ENCODE data around the gene ARRDC1.
"Not testable (repeated sequence)": the region's sequence is repeated elsewhere in the genome, so short reads cannot be mapped to it uniquely, and the experiment has no call there.

ARRDC1 gene, protein sequence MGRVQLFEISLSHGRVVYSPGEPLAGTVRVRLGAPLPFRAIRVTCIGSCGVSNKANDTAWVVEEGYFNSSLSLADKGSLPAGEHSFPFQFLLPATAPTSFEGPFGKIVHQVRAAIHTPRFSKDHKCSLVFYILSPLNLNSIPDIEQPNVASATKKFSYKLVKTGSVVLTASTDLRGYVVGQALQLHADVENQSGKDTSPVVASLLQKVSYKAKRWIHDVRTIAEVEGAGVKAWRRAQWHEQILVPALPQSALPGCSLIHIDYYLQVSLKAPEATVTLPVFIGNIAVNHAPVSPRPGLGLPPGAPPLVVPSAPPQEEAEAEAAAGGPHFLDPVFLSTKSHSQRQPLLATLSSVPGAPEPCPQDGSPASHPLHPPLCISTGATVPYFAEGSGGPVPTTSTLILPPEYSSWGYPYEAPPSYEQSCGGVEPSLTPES

DNA sequence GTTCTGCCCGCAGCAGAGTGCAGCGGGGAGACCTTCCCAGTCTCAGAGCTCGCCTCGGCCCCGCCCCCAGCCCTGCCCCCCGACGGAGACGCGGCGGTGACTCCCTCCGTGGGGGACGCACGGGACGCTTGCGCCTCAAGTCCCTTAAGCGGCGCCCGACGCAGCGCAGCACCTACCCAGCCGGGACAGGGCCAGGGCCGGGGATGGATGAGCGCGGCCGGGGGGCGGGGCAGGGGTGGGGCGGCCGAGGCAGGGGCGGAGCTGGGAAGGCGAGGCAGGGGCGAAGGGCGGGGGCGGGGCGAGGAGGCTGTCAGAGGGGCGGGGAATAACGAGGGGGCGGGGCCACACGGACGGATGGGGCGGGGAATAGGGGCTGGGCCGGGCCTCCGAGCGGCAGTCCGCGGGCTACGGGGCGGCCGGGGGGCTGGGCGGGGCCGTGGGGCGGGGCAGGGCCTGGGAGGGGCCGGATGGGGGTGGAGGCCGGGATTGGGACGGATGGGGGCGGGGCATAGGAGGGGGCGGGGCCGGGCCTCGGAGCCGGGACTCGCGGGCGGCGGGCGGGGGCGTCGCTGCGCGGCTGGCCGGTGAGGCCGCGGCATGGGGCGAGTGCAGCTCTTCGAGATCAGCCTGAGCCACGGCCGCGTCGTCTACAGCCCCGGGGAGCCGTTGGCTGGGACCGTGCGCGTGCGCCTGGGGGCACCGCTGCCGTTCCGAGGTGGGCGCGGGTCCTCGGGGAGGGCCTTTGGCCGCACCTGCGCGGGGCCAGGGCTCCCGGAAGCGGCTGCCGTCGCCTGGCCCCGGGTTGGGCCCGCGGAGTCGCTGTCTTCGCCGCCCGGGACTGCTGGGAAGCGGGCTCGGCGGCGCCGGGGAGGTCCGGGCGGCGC is at the start of gene ARRDC1:
TSS of gene ARRDC1 (plus strand) at position 566 of the 884 bp plus-strand sequence. CDS start at position 598, 32 bp downstream.
- peak; percentile 94 for DNase-seq

DNA sequence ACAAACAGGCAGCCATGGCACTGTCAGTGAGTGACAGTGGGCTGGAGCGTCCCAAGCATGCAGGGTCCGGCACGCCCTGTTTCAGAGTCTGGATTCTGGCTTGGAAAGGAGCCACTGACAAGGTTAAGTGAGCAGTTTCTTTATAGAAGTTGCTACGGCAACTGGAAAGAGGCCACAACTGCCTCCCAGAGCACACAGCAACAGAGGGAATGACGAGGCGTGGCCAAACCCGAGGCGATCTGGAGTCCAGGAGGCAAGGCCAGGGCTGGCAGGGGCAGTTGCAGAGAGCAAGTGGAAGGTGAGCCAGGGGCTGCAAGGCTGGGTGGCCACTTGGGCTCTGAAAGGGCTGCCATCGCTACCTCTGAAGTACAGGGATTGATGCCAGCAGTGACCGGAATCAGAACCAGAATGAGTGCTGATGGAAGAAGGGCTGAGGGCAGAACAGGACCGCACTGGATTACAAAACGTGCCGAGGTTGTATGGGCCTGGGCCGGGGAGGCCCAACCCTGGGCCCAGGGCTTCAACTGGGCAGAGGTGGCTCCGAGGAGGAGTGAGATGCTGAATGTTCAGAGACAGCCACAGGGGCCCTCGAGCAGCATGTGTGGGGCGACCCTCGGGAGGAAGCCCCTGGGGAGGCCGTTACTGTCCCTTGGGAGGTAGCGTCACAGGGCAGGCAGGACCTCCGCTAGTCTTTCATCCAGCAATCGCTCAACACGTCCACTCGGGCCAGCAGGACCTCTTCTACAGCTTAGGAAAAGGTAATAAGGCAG is 49.2 kb upstream of the ARRDC1 start:
- DNase-seq, result no peak

DNA sequence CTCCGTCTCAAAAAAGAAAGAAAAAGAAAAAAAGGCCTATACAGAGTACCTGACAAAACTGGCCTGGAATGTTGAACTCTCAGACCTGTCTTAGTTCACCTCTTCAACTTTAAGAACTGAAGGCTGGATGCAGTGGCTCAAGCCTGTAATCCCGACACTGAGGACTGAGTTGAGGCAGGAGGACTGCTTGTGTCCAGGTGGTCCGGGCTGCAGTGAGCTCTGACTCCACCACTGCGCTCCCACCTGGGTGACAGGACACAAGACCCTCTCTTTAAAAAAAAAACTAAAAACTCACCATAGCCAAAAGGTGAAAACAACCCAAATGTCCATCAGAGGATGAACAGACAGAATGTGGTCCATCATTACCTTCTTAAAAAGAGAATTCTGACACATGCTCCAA is 47.4 kb upstream of the ARRDC1 start:
- no peak for DNase-seq

DNA sequence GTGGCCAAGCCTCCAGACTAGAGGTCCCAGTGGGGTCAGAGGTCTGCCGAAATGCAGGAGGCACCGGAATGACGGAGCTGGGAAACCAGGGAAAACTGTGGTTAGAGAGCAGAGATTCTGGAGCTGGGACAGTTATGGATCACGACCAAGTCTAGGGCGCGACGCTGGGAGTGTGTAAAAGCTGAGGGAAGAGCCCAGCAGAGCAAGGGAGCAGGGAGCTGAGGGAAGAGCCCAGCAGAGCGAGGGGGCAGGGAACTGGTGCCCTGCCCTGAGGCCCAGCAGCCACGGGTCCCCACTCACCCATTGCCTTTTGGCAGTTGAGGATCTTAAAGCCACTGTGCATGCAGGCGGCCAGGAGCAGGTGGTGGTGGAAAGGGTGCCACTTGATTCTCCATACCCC is 41.4 kb upstream of the ARRDC1 start:
- DNase-seq, result no peak

DNA sequence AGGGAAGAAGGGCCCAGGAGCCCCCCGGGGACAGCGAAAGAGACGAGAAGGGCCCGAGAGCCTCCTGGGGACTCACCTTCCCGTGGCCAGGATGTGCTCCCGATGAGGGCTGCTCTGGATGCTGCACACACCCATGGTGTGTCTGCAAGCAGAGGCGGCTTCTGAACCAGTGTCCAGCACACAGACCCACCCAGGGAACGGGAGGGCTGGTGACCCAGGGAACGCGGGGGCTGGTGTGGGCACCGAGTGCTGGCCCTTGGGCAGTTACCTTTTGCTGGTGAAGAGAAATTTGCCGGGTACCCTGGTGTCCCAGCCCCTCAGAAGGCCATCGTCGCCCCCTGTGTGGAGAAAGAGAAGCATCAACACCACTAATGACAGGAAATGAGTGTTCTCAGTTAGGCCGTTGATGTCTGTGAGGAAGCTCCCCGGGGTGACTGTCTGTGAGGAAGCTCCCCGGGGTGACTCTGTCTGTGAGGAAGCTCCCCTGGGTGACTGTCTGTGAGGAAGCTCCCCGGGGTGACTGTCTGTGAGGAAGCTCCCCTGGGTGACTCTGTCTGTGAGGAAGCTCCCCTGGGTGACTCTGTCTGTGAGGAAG is 40.6 kb upstream of the ARRDC1 start:
- DNase-seq, result no peak

DNA sequence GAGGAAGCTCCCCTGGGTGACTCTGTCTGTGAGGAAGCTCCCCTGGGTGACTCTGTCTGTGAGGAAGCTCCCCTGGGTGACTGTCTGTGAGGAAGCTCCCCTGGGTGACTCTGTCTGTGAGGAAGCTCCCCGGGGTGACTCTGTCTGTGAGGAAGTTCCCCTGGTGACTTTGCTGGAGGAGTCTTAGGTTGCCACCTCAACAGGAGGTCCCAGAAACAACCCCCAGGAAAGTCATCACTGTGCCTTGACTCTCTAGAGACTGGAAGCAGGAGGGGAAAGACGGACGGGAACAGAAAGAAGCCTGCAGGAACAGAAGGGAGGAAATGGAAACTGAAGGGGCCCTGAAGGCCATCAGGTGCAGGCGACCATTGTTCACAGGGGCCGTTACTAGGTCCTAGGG is 37.0 kb upstream of the ARRDC1 start:
- DNase-seq, result not testable (repeated sequence)

DNA sequence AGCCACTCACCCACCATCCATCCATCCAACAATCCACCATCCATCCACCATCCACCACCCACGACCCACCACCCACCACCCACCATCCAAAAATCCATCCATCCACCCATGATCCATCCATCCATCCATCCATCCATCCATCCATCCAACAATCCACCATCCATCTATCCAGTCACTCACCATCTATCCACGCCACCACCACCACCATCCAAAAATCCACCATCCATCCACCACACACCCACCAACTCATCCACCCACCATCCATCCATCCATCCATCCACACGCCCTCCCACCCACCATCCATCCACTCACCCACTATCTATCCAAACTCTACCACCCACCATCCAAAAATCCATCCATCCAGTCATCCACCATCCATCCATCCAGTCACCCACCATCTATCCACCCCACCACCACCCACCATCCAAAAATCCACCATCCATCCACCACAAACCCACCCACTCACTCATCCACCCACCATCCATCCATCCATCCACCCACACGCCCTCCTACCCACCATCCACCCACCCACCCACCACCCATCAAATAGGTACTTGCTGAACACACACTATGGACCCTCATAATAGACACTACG is 35.8 kb upstream of the ARRDC1 start:
- no peak for DNase-seq

DNA sequence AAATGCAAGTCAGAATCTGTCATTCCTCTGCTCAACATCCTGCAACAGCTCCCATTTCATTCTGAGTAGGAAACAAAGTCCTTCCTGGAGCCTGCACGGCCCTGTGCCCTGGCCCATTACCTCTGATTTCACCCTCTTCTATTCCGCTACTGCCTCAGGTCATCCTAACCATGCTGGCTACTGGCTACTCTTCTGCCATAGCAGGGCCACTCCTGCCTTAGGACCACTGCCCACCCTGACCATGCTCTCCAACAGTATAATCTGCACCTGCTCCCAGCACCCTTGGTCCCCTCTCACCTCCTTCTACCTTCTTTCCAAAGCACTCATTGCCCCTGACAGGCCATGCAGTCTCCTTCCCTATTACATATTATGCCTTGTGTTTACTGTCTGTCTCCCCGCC is 34.9 kb upstream of the ARRDC1 start:
- no peak for DNase-seq

DNA sequence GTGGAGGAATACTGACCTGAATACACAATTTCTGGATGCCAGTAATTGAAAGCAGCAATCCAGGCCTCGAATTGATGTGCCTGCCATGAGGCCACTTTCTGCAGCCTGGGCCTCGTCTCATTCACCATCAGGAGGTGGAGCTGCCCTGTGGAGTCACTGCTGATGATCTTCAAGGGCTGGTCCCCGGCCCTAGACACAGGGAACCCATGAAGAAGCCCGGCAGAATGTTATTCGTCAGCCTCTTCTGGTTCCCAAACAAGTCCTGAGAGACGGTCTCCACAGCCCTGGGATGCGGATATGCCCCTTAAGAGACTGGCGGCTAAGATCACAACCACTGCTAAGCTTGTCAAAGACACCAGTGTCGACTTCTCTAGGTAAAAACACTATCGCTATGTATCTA is 31.3 kb upstream of the ARRDC1 start:
- DNase-seq, result no peak

DNA sequence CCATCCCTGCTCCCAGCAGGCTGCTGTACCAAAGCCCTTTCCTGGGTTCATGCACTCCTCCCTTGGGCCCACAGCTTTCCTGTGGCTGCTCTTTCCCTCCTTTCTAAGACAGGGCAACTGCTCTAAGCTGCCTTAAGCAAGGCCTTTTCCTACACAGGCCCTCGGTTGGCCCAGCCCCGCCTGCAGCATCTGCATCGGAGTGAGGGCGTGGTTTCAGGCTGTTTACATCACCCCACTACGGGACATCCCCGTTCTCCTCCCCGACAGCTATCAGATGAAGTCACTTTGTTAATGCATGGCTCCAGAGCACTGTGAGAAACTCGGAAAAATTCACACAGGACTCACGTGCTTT is 30.1 kb upstream of the ARRDC1 start:
- peak; percentile 43 for DNase-seq

DNA sequence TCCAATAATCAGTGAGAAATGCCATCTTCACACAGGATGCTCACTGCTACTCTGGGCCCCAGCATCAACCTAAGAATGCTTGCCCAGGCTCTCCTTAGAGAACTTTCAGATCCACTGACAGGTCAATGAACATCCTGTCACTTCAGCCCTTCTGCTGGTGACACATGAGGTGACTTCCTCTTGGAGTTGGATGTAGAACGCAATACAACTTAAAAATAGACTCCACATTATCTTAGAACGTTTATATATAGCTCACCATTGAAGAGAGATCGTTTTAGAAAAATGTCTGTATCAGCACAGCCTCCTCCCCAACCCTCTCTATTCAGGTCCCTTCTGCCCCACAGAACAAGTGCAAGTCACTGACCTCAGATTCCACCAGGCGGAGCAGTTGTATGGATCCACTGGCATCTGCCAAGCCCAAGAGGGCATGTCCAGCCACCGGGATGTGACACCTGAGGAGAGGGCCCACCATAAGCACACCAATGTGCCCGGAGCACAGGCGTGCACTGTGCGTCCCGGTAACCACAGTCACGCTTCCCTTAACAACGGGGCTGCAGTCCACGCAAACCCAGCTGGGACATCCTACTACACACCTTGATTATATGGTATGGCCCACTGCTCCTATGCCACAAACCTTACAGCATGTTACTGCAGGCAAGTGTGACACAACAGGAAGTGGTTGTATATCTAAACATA is 29.6 kb upstream of the ARRDC1 start:
- DNase-seq, result peak; percentile 7

DNA sequence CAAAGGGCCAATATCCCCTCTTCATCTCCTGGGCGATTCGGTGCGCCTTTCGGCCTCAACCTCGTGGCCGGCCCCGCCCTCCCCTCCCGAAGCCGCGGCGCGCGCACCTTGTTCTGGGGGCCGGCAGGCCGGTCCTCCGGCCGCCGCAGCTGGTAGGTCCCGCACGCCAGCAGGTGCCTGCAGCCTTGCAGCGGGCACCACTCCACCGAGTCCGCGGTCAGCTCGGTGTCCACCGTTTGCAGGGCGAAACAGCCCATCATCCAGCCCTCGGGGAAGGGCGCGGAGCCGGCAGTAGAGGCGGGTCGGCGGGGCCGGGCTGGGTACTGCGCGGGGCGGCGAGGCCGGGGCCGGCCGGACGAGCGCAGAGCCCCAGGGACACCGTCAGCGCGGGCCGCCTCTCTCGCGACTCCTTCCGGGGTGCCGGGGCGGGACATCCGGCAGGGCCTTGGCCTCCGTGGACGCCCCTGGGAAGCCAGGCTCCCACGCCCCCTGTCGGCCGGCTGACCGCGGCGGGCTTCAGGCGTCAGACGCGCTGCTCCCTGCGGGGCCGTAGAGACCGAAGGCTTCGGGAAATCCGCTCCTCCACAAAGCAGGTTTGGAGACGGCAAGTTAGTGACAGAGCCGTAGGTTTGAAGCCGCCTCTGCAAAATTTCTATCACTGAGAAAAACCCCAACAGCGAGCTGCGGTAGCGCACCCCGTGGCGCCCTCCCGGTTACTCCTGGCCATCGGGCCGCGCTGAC is 26.8 kb upstream of the ARRDC1 start, which contains the start of gene DPH7:
TSS of gene DPH7 (minus strand) at position 408 of the 741 bp plus-strand sequence. CDS start at position 260, 148 bp downstream.
- peak; percentile 93 for DNase-seq

DNA sequence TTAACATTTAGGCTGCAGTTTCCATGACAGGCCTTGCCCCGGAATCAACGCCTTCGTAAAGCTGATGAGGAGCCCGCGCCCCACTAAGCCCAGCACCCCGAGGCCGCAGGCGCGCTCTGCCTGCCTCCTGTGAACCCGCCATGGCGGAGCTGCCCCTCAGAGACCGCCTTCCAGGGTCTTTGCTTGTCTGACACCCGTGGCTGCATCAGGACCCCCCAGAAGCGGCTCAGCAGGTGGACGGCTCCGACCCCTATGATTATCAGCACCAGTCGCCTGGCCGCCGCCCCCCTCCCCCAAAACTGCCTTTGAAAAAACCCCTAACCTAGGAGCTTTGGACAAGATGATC is 26.3 kb upstream of the ARRDC1 start:
- DNase-seq, result no peak

DNA sequence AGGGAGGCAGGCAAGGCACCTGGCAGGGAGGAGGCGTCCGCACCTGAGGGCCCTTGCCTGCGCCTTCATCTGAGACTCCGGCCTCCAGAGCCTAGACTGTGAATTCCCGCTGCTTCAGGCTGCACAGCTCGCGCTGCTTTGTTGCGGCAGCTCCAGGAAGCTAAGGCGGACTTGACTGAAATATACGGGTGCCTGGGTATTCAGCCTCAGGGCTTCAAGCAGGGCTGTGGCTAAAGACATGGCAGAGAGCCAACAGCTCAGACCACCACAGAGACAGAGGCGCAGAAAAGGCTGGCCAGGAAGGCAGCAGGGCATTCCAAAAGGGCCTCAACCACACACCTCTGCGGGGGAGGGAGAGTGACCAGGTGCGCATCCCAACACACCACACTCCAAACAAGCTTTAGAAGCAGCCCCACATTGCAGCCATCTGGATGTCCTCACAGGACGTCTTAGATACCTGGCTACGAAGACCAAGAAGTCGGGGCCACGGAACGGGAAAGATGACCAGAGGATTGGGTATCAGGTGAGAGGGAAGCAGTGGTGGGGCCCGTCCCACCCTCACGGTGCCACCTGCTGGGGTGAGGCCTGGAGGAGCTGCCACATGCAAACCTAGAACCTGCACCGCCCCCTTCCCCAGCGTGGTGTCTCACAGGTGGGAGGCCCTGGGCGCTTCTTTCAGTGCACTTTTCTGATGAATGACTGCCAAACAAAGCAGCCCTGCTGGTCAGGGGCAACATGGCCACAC is 25.1 kb upstream of the ARRDC1 start:
- DNase-seq, result no peak

DNA sequence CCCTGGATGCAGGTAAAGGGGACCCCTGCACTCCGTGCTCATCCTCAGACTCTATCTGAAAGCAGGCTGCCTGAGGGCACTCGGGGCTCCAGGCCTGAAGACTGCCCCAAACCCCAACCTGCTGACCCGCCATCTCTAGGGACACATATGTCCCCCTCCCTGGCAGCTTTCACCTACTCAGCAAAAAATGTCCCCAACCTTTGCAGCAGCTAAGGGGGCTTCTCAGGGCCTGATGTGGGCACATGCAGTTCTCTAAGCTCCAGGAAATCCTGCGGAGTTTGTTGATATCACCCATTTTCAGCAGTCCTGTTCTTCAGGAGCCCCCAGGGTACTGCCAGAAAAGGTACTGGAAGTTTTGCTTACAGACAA is 24.5 kb upstream of the ARRDC1 start:
- no peak for DNase-seq

DNA sequence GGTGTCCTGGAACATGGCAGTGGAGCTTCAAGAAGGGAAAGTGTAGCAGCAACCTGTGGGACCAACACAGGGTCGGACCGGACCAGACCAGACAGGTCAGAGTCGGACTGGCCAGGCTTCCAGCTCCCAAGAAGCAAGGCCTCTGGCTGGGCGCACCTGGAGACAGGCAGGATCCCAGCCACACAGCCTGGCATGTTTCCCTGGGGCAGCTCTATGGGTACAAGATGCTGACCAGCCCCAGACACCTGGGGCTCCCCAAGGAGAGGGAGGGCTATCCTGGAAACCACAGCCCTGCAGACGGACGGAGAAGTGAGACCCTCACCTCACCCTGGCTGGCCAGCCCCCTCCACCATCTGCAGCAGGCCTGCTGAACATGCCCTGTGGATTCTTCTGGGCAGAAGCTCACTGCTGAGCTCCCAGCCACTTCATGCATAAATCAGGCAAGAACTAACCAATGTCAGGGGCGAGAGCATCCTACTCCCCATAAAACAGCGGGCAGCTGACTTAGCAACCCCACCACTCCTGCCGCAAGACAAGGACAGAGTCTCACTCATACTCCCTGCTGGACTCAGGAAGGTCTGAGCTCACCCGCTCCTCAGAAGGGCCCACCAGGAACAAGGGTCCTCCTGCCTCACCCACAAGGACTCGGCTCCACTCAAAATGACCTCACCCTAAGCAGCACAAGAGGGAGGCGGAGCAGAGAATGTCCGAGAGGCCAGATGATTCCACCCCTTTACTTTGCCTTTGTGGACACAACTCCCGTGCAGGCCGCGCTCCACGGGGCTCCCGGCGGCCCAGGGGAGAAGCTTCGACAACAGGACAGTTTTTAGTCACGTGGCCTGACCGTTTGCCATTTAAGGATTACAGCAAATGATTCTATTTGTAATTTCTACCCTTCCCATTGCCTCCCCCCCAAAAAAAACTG is 23.9 kb upstream of the ARRDC1 start:
- no peak for DNase-seq

DNA sequence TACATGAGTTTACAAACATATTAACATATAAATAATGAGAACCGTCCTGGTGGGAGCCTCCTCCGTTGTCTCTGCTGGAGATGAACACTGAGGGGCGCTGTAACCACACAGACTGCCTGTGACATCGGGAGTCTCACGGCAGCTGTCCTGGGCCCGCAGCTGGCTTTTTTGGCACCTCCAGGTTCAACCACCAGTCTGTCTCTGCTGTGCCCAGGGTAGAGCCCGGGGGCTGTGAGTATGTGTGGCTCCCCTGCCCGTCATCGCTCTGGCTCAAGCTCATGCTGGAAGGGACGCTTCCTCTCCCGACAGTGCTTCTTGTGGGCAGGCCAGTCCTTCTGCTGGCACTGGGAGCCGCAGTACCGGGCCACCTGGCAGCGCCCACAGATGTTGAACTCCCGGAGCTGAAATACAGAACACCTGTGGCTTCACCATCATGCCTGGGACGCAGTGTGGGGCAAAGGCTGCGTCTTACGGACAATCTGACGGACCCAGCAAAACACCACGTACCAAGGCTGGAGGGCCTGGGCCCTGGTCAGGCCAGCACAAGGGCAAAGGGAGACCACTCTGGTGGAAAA is 23.1 kb upstream of the ARRDC1 start:
- peak; percentile 23 for DNase-seq

DNA sequence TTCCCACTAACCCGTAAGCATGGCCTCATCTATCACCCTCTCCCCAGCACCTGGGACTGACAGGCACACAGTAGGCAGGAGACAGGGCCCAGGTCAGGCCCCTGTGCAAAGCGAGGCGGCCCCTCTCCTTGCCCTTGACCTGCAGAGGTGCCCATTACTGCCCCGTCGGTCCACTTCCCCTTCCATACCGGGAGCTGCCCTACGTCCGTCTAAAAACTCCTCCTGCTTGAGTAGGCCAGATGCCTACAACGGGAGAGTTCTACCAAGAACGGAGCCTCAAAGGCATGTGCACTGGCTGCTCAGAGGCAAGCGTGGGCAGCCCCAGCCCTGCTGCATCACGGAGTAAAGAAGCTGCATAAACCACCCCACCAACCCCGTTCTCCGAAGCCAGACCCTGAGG is 22.1 kb upstream of the ARRDC1 start:
- no peak for DNase-seq

DNA sequence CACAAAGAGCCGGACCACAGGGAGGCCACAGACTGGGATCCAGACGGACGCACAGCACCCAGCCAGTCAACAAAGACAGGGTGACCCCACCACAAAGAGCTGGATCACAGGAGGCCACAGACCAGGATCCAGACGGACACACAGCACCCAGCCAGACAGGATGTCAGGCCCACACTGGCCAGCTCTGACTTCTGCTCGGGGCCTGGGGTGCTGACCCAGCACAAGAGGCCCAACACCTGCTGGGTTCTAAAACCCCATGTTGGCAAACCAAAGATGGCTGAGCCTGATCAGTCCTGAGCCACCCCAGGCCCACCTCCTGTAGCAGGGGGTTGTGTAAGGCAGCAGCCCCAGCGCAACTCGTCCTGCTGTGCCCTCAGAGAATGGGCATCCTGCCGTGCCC is 21.5 kb upstream of the ARRDC1 start:
- no peak for DNase-seq

All from CD4-positive, alpha-beta T cell treated with Interleukin-17A for 1 hour (primary cell).